Measurements from ENCODE around the gene OMD. TPM values are rescaled to one million over a fixed set of nuclear protein-coding genes. Genes with fewer than 3 reads are reported as not detected.

Gene OMD
- total RNA-seq, 1 donor from 2014 or later, result not detected

DNA sequence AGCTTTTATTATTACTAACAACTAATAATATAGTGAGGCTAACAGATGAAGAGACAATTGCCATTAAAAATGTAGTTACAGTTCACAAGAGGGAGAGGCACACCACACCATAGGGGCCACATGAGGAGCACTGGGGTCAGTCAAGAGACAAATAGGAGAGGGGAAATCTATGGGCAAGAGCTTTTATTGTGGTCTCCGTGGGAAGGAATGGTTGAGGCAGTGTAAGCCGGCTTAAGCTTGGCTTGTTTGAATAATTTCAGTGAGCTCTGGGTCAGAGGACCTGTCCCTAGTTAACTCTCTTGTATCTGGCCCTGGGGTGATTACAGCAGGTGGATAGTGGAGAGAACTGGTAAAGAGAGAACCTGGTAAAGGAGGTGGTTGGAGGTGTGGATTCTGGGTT lies 55.2 kb downstream of the OMD start:
- Mint-ChIP-seq H3K36me3 (no peaks in the 10 kb centered on the region), H3K4me3 (no peak overlapping the region), H3K27me3 (no peaks in the 10 kb centered on the region), H3K4me1 (ENCODE audit: unreplicated experiment) (no peaks in the 10 kb centered on the region), H3K9me3 (no peaks in the 10 kb centered on the region), H3K27ac (no peak overlapping the region)
- no peak for DNase-seq (ENCODE audit: extremely low spot score, unreplicated experiment)
- no peak for TF ChIP-seq CTCF (conservative IDR thresholded peaks at IDR 0.05)

Other genes starting within 250 kb of the OMD start
- gene IARS1, start 130.8 kb downstream of the OMD start, total RNA-seq (ENCODE audit: low replicate concordance), result 125 and 143 TPM in 2 replicates
- 37.4 and 41.0 TPM in 2 replicates for gene NOL8, start 99.1 kb downstream of the OMD start, total RNA-seq (ENCODE audit: low replicate concordance)
- 4.0 and 7.6 TPM in 2 replicates for gene CENPP, start 98.5 kb downstream of the OMD start, total RNA-seq (ENCODE audit: low replicate concordance)
- gene OGN, start 19.9 kb downstream of the OMD start, total RNA-seq (ENCODE audit: low replicate concordance), result 2.8 TPM in 1 of 2 replicates, not detected in the other
- gene ASPN, start 58.0 kb upstream of the OMD start, total RNA-seq (ENCODE audit: low replicate concordance), result 1.3 TPM in 1 of 2 replicates, not detected in the other
- 0.24 and 0.51 TPM in 2 replicates for gene ECM2, start 111.5 kb upstream of the OMD start, total RNA-seq (ENCODE audit: low replicate concordance)
- gene IPPK, start 245.7 kb upstream of the OMD start, total RNA-seq (ENCODE audit: low replicate concordance), result 8.1 and 11.6 TPM in 2 replicates

All from type B pancreatic cell (in vitro differentiated cells).